PC-9 (cell line): ENCODE results near the gene LCTL. TPM values are rescaled to one million over a fixed set of nuclear protein-coding genes. Genes with fewer than 3 reads are reported as not detected.

Source experiments
- BruUV-seq: library from RNA; stranded (reverse); fragments of 400-500 nt; replicated peaks from 2 replicates; lab custom pipeline; 2021; lab: Mats Ljungman, UMichigan
- CTCF ChIA-PET: fragments of 300-600 bp; sonication (Branson Sonifier 250); formaldehyde crosslinking; loops from one replicate; lab custom pipeline; 2022; ENCODE audit warnings: antibody characterized with exemption; lab: Charles Lee
- POLR2A ChIA-PET: fragments of 300-600 bp; sonication (Branson Sonifier 250); formaldehyde crosslinking; loops from one replicate; lab custom pipeline; 2022; ENCODE audit warnings: antibody characterized with exemption; ENCODE audit not compliant: unreplicated experiment; lab: Charles Lee
- DNase-seq, 2 experiments: peaks; one replicate each; pipeline versions ENCODE4 v3.0.0 to v3.0.0-alpha.2; 2015 to 2022; ENCODE audit warnings: mixed read lengths in 1 of 2
- H2AFZ ChIP-seq: fragments of 200-600 bp; sonication (generic); 2 replicates; pipeline ENCODE4 v1.8.1; 2017; ENCODE audit warnings: antibody characterized with exemption
- H3F3A ChIP-seq: fragments of 200-600 bp; sonication (generic); 2 replicates; pipeline ENCODE4 v1.8.1; 2017; ENCODE audit warnings: antibody characterized with exemption, mild to moderate bottlenecking, low read depth; ENCODE audit not compliant: insufficient read depth
- H3K27ac ChIP-seq: fragments of 200-600 bp; sonication (generic); 2 replicates; pipeline ENCODE4 v1.6.1; 2016; ENCODE audit warnings: mixed run types
- H3K27me3 ChIP-seq: fragments of 200-600 bp; sonication (generic); 2 replicates; pipeline ENCODE4 v1.6.1; 2016; ENCODE audit warnings: low read depth, mixed run types; ENCODE audit not compliant: insufficient read depth
- H3K36me3 ChIP-seq: fragments of 200-600 bp; sonication (generic); 2 replicates; pipeline ENCODE4 v1.6.1; 2016; ENCODE audit warnings: low read depth, mixed run types
- H3K4me1 ChIP-seq: fragments of 200-600 bp; sonication (generic); replicated peaks from 2 replicates; pipeline ENCODE4 v1.6.1; 2016; ENCODE audit warnings: mixed run types; ENCODE audit not compliant: insufficient read depth
- H3K4me2 ChIP-seq: fragments of 200-600 bp; sonication (generic); 2 replicates; pipeline ENCODE4 v1.6.1; 2017; ENCODE audit warnings: mixed run types
- H3K4me3 ChIP-seq: fragments of 200-600 bp; sonication (generic); 2 replicates; pipeline ENCODE4 v1.6.1; 2016; ENCODE audit warnings: mixed run types
- H3K79me2 ChIP-seq: fragments of 200-600 bp; sonication (generic); 2 replicates; pipeline ENCODE4 v1.6.1; 2017; ENCODE audit warnings: low read depth, mixed run types
- H3K9me2 ChIP-seq: fragments of 200-600 bp; sonication (generic); 2 replicates; pipeline ENCODE4 v1.8.1; 2017; ENCODE audit warnings: mild to moderate bottlenecking; ENCODE audit not compliant: insufficient read depth
- H3K9me3 ChIP-seq: fragments of 200-600 bp; sonication (generic); 2 replicates; pipeline ENCODE4 v1.8.1; 2016; ENCODE audit warnings: low read depth; ENCODE audit not compliant: insufficient read depth
- H4K20me1 ChIP-seq: fragments of 200-600 bp; sonication (generic); 2 replicates; pipeline ENCODE4 v1.8.1; 2017; ENCODE audit not compliant: insufficient read depth
- EZH2 ChIP-seq: fragments of 200-600 bp; sonication (generic); IDR thresholded peaks from 2 replicates; pipeline ENCODE4 v1.8.0; 2017; ENCODE audit warnings: antibody characterized with exemption, low read depth
- intact Hi-C: fragments of 100-400 bp; cut with micrococcal nuclease; formaldehyde crosslinking; loops from one replicate; pipeline ENCODE4 v1.10.0; 2022; ENCODE audit not compliant: unreplicated experiment
- total RNA-seq: library from RNA; stranded (reverse); gene quantifications from 2 replicates; pipeline ENCODE4 v1.2.3, GENCODE V29; 2021
- TF ChIP-seq, protein P1 (sequence below): fragments of 200-600 bp; sonication (generic); conservative IDR thresholded peaks from 2 replicates; pipeline ENCODE4 v1.6.1; 2017; ENCODE audit warnings: mixed run types, antibody characterized with exemption, mild to moderate bottlenecking, moderate library complexity

The LCTL gene
- total RNA-seq, 1 experiment from 2014 or later = not detected

DNA sequence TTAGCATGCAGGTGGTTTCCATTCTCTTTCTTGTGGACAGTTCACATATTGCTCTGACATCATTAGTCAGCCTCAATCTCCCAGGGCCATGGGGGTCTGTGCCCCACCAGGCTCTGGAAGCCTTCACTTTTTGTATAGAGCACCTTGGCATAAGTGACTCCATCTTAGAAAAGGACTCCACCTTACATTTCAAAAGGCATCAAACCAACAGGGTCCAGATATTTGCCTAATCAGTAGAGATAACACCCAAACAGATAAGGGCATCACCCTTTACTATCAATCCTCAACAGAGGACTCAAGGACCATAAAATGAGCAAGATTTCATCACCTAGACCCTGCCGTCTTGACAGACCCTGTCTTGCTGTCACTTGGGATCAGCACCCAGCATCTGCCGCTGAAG lies 35.7 kb upstream of the LCTL start:
- TF ChIP-seq EZH2 = no peak
- TF ChIP-seq, protein P1, sequence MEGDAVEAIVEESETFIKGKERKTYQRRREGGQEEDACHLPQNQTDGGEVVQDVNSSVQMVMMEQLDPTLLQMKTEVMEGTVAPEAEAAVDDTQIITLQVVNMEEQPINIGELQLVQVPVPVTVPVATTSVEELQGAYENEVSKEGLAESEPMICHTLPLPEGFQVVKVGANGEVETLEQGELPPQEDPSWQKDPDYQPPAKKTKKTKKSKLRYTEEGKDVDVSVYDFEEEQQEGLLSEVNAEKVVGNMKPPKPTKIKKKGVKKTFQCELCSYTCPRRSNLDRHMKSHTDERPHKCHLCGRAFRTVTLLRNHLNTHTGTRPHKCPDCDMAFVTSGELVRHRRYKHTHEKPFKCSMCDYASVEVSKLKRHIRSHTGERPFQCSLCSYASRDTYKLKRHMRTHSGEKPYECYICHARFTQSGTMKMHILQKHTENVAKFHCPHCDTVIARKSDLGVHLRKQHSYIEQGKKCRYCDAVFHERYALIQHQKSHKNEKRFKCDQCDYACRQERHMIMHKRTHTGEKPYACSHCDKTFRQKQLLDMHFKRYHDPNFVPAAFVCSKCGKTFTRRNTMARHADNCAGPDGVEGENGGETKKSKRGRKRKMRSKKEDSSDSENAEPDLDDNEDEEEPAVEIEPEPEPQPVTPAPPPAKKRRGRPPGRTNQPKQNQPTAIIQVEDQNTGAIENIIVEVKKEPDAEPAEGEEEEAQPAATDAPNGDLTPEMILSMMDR = no peak
- no peak for DNase-seq
- H3K9me3 ChIP-seq = no peaks in the 10 kb centered on the region
- no peaks in the 10 kb centered on the region for H3F3A ChIP-seq
- H3K9me2 ChIP-seq = no peaks in the 10 kb centered on the region
- H3K4me2 ChIP-seq = no peak overlapping the region
- intact Hi-C loops = no loop called here
- POLR2A ChIA-PET = no interaction called here
- no peaks in the 10 kb centered on the region for H3K36me3 ChIP-seq
- H3K79me2 ChIP-seq = no peaks in the 10 kb centered on the region
- CTCF ChIA-PET = no interaction called here
- no TSS peak for BruUV-seq
- no peaks in the 10 kb centered on the region for H3K4me1 ChIP-seq
- no peak overlapping the region for H3K27ac ChIP-seq
- H3K27me3 ChIP-seq = no peaks in the 10 kb centered on the region
- H2AFZ ChIP-seq = no peak overlapping the region
- H3K4me3 ChIP-seq = no peak overlapping the region
- no peaks in the 10 kb centered on the region for H4K20me1 ChIP-seq

DNA sequence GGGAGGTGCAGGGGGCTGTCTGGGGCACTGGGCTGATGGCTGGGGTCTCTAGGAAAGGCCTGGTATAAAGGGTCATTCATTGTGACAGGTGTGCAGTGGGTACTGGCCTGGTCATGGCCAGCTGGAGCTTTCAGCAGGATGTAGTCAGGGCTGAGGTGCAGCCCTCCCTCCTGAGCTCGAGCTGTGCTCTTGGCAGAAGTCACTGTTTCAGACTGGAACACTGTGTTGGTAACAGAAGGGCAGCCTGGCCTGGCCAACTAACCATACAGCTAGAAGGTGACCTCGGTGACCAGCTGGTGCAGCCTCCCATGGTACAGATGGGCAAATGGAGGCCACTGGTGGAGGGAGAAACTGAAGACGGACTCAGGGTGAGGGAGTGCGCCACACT lies 34.4 kb upstream of the LCTL start:
- TF ChIP-seq EZH2 = no peak
- TF ChIP-seq, protein P1 = no peak
- no peaks in the 10 kb centered on the region for H3K36me3 ChIP-seq
- H2AFZ ChIP-seq = no peak overlapping the region
- CTCF ChIA-PET = interaction anchor here (0.5 kb wide), 1 partner anchor 17 kb away, joined by 6 read pairs; no protein-coding TSS in a partner anchor
- no peak overlapping the region for H3K4me2 ChIP-seq
- H3K9me2 ChIP-seq = no peaks in the 10 kb centered on the region
- BruUV-seq = no TSS peak
- H3K4me1 ChIP-seq = no peaks in the 10 kb centered on the region
- no peaks in the 10 kb centered on the region for H3K9me3 ChIP-seq
- H3F3A ChIP-seq = no peaks in the 10 kb centered on the region
- no peaks in the 10 kb centered on the region for H3K79me2 ChIP-seq
- no peak overlapping the region for H3K4me3 ChIP-seq
- H3K27ac ChIP-seq = no peak overlapping the region
- H3K27me3 ChIP-seq = no peaks in the 10 kb centered on the region
- intact Hi-C loops = no loop called here
- POLR2A ChIA-PET = interaction anchor here (0.7 kb wide), 1 partner anchor 245 kb away, joined by 3 read pairs; no protein-coding TSS in a partner anchor
- no peak for DNase-seq
- H4K20me1 ChIP-seq = no peaks in the 10 kb centered on the region

DNA sequence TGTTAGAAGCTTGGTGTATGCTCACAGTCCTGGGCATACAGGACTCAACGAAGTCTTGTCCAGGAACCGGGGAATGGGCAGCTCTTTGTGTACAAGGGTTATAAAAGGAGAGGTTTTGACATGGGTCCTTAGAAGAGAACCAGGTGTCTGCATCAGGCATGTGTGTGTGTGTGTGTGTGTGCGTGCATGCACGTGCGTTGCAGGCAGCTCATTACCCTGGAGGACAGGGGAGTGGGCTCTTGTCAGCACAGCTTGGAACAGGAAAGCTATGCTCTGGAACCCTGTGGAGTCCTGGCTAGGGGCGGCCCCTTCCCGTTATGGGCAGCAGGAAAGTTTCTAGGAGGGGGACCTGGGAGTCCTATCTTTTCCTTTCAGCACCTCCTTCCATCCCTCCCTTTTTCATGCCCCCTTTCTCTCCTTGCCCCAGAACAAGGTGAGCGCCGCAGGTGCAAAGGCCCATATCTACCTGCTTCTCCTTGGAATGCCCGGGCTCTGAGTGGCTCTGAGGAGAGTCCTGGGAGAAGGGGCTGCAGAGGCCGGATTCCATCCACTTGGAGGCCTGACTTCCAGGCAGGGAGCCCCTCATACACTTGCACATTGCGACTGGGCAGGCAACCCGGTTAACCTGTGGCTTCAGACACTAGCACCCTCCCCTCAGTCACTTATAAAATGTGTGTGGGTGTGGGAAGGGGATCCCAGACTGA lies 33.9 kb upstream of the LCTL start:
- intact Hi-C loops = no loop called here
- Histone ChIP-seq H3K4me3 (no peak overlapping the region), H3K27me3 (no peaks in the 10 kb centered on the region), H3K79me2 (no peaks in the 10 kb centered on the region), H3K4me1 (no peaks in the 10 kb centered on the region), H4K20me1 (no peaks in the 10 kb centered on the region), H3K36me3 (no peaks in the 10 kb centered on the region), H3F3A (no peaks in the 10 kb centered on the region), H3K9me3 (no peaks in the 10 kb centered on the region), H3K4me2 (no peak overlapping the region), H2AFZ (no peak overlapping the region), H3K27ac (no peak overlapping the region), H3K9me2 (no peaks in the 10 kb centered on the region)
- no peak for TF ChIP-seq EZH2
- TF ChIP-seq, protein P1 = no peak
- BruUV-seq = no TSS peak
- no peak for DNase-seq
- ChIA-PET CTCF (no interaction called here), POLR2A (no interaction called here)
